ENCODE results near the gene KCNQ1.

KCNQ1 gene

GRCh38 chr11:2564588-2565425 lies 120.0 kb downstream of the KCNQ1 start:
- Histone ChIP-seq H3K27ac (no peak overlapping the region), H3K9ac (no peak overlapping the region), H3K4me1 (peaks cover 77% of the 10 kb centered on the region), H3K27me3 (no peaks in the 10 kb centered on the region), H4K20me1 (no peaks in the 10 kb centered on the region), H3K4me3 (no peak overlapping the region), H3K9me3 (no peaks in the 10 kb centered on the region), H3K4me2 (peak overlapping the region; percentile 38; the same call in 1 of the 2 replicates), H3K36me3 (no peaks in the 10 kb centered on the region)
- TF ChIP-seq Cebpa-rat (IDR thresholded peaks at IDR 0.05), result no peak

GRCh38 chr11:2565447-2566222 lies 120.8 kb downstream of the KCNQ1 start:
- H3K4me1 ChIP-seq, result peaks cover 80% of the 10 kb centered on the region
- no peaks in the 10 kb centered on the region for H4K20me1 ChIP-seq
- H3K9me3 ChIP-seq, result no peaks in the 10 kb centered on the region
- TF ChIP-seq Cebpa-rat (IDR thresholded peaks at IDR 0.05), result no peak
- no peaks in the 10 kb centered on the region for H3K36me3 ChIP-seq
- H3K4me3 ChIP-seq, result no peak overlapping the region
- no peak overlapping the region for H3K9ac ChIP-seq
- H3K4me2 ChIP-seq, result peak overlapping the region; percentile 38
- H3K27ac ChIP-seq, result peak overlapping the region; percentile 45; the same call in 1 of the 2 replicates
- no peaks in the 10 kb centered on the region for H3K27me3 ChIP-seq

GRCh38 chr11:2566223-2567025 lies 121.6 kb downstream of the KCNQ1 start:
- H3K9me3 ChIP-seq, result no peaks in the 10 kb centered on the region
- no peak overlapping the region for H3K4me3 ChIP-seq
- H3K27me3 ChIP-seq, result no peaks in the 10 kb centered on the region
- no peaks in the 10 kb centered on the region for H3K36me3 ChIP-seq
- peaks cover 76% of the 10 kb centered on the region for H3K4me1 ChIP-seq
- TF ChIP-seq Cebpa-rat (IDR thresholded peaks at IDR 0.05), result no peak
- no peaks in the 10 kb centered on the region for H4K20me1 ChIP-seq
- H3K4me2 ChIP-seq, result peak overlapping the region; percentile 38; the same call in 1 of the 2 replicates
- 0 out of 2 replicates have a peak overlapping the region, but pooled peaks have one; percentile 1 for H3K27ac ChIP-seq
- H3K9ac ChIP-seq, result no peak overlapping the region

- H3K27ac ChIP-seq, result peak overlapping the region; percentile 35; the same call in 1 of the 2 replicates
- no peak overlapping the region for H3K4me3 ChIP-seq
- no peaks in the 10 kb centered on the region for H3K9me3 ChIP-seq
- no peaks in the 10 kb centered on the region for H4K20me1 ChIP-seq
- no peak overlapping the region for H3K9ac ChIP-seq
- no peaks in the 10 kb centered on the region for H3K27me3 ChIP-seq
- H3K36me3 ChIP-seq, result no peaks in the 10 kb centered on the region
- H3K4me2 ChIP-seq, result peak overlapping the region; percentile 29
- TF ChIP-seq Cebpa-rat (IDR thresholded peaks at IDR 0.05), result no peak
- H3K4me1 ChIP-seq, result peaks cover 68% of the 10 kb centered on the region
These were observed 122.3 kb downstream of the KCNQ1 start for GRCh38 chr11:2567026-2567671.

- Histone ChIP-seq H3K4me1 (peaks cover 65% of the 10 kb centered on the region), H3K4me2 (peak overlapping the region; percentile 80), H3K36me3 (no peaks in the 10 kb centered on the region), H4K20me1 (no peaks in the 10 kb centered on the region), H3K27me3 (no peaks in the 10 kb centered on the region), H3K9me3 (no peaks in the 10 kb centered on the region), H3K9ac (0 out of 2 replicates have a peak overlapping the region, but pooled peaks have one; percentile 6), H3K27ac (peak overlapping the region; percentile 59), H3K4me3 (no peak overlapping the region)
- no peak for TF ChIP-seq Cebpa-rat (IDR thresholded peaks at IDR 0.05)
These were observed 124.5 kb downstream of the KCNQ1 start for GRCh38 chr11:2569321-2569721.

- Histone ChIP-seq H3K4me3 (no peak overlapping the region), H4K20me1 (no peaks in the 10 kb centered on the region), H3K36me3 (no peaks in the 10 kb centered on the region), H3K4me2 (peak overlapping the region; percentile 80), H3K27me3 (no peaks in the 10 kb centered on the region), H3K27ac (peak overlapping the region; percentile 59), H3K4me1 (peaks cover 69% of the 10 kb centered on the region), H3K9ac (0 out of 2 replicates have a peak overlapping the region, but pooled peaks have one; percentile 6), H3K9me3 (no peaks in the 10 kb centered on the region)
- TF ChIP-seq Cebpa-rat (IDR thresholded peaks at IDR 0.05), result no peak
These were observed 125.0 kb downstream of the KCNQ1 start for GRCh38 chr11:2569731-2570210.

GRCh38 chr11:2570211-2570811 lies 125.5 kb downstream of the KCNQ1 start:
- Histone ChIP-seq H3K27ac (peak overlapping the region; percentile 59), H3K4me2 (peak overlapping the region; percentile 80), H3K27me3 (no peaks in the 10 kb centered on the region), H4K20me1 (no peaks in the 10 kb centered on the region), H3K9me3 (no peaks in the 10 kb centered on the region), H3K4me1 (peaks cover 72% of the 10 kb centered on the region), H3K9ac (0 out of 2 replicates have a peak overlapping the region, but pooled peaks have one; percentile 6), H3K36me3 (no peaks in the 10 kb centered on the region), H3K4me3 (no peak overlapping the region)
- no peak for TF ChIP-seq Cebpa-rat (IDR thresholded peaks at IDR 0.05)

GRCh38 chr11:2570841-2571597 lies 126.2 kb downstream of the KCNQ1 start:
- Histone ChIP-seq H4K20me1 (no peaks in the 10 kb centered on the region), H3K36me3 (no peaks in the 10 kb centered on the region), H3K9me3 (no peaks in the 10 kb centered on the region), H3K4me2 (peak overlapping the region; percentile 80), H3K27ac (no peak overlapping the region), H3K4me1 (peaks cover 72% of the 10 kb centered on the region), H3K9ac (no peak overlapping the region), H3K27me3 (no peaks in the 10 kb centered on the region), H3K4me3 (no peak overlapping the region)
- TF ChIP-seq Cebpa-rat (IDR thresholded peaks at IDR 0.05), result no peak

Data from BLaER1 (cell line).